Left lobe of liver (tissue), 2 donors: Measurements from ENCODE around the gene SIGMAR1. TPM values are rescaled to one million over a fixed set of nuclear protein-coding genes. Genes with fewer than 3 reads are reported as not detected.
A peak's percentile ranks its signal among the peaks of the same experiment; 100 is the strongest.
"Not testable (repeated sequence)": the region's sequence is repeated elsewhere in the genome, so short reads cannot be mapped to it uniquely, and the experiment has no call there.

Experiments
- ATAC-seq: fragments of 200-7000 bp; cut with Tn5 transposase; one replicate; pipeline ENCODE4 v1.9.1; 2020; ENCODE audit warnings: mild to moderate bottlenecking, moderate library complexity
- DNase-seq: peaks from one replicate; pipeline ENCODE4 v3.0.0-alpha.2; 2020; ENCODE audit warnings: low spot score
- total RNA-seq: library from RNA; stranded (reverse); gene quantifications from one replicate; pipeline ENCODE4 v1.2.1, GENCODE V29; 2021
- donor health status: DM: no; HTN: no; CAD: no; lungs with moderate emphysema.
- donor health status: DM: no; HTN: yes; CAD: no.

SIGMAR1 gene
- total RNA-seq, 1 donor from 2014 or later, result 139 TPM

DNA sequence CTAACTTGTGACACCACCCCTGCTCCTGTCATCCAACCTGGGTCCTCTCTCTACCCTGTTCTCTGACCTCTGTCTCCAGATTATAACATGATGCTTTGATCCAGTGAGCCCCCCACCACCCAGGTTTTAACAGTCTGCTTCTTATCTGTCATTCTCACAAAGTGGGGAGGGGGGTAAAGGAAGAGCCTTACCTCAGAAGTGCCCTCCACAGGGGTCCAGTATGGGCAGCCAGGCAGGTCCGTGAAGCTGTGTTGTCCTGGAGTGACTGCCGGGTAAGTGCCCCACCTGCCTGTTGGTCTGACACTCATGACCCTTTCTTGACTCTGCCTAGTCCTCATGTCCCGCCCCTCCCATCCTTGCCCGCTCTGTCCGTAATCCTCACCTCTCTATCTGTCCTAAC lies 17.8 kb upstream of the SIGMAR1 start:
- DNase-seq, result no peak
- no peak for ATAC-seq

- peak; percentile 70 for DNase-seq
These were observed 16.9 kb upstream of the SIGMAR1 start for GRCh38 chr9:34654323-34655051.

DNA sequence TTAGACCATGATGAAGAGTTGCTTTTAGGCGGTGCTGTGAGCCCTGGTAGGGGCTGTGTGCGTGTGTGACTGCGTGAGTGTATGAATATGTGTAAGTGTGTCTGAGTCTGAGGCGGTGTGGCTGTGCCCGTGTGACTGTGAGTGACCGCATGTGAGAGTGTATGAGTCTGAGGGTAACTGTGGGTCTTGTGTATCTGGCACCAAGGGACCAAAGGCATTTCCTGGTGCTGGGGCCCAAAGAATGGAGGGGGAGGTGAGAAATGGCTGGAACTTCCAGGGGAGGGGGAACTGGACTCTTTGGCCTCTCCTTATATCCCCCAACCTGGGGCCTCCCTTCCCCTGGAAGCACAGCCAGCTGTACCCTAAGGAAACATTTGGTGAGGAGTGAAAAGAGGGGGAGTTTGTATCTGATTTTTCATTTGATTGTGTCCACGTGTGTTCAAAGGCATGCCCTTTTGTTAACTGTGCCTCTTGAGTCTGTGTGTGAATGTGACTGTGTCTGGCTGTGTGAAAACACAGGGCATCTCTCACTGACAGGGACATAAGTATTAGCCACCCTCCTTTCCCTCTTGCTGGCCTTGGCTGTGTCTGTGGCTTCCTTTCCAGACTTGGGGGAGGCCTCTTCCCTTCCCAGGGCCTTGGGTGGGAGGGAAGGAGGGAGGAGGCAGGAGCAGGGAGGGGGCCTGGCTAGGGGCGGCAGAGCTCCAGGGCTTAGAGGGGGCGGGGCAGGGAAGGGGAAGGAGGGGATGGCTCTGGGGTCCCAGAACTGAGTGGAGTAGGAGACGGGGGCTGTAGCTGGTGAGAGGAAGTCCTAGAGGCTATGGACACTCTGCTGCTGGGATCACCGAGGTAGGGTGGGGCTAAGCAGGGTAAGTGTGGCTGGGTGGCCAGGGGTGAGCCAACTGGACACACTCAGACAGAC lies 15.8 kb upstream of the SIGMAR1 start:
- no peak for DNase-seq
- no peak for ATAC-seq

More at GRCh38 chr9:34654323-34655051, 16.9 kb upstream of the SIGMAR1 start:
- peak; percentile 20 for ATAC-seq

DNA sequence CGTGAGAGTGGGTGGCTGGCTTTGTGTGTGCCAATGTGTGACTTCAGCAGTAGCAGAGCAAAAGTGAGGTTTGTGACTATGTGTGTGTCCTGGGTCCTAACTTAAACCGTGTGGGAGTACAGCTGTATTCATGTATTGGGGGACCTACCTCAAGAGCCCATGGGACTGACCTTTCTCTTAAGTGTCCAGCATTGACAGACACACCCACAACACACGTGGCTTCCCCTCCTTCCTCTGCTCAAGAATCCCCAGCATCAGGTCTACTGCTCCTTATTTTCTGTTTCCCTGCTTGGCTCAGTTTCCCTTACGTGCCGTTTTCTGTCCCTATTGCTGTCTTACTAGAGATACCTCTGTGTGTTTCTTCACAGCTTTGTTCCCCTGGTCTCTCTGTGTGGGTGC lies 15.0 kb upstream of the SIGMAR1 start:
- DNase-seq (no peak), ATAC-seq (no peak)

GRCh38 chr9:34651876-34652601 lies 14.5 kb upstream of the SIGMAR1 start, which contains the start of gene IL11RA:
Gene IL11RA (plus strand): TSS chr9:34652185. CDS start chr9:34655218, 3,033 bp downstream.
- peak; percentile 98 for DNase-seq
- peak; percentile 82 for ATAC-seq

DNA sequence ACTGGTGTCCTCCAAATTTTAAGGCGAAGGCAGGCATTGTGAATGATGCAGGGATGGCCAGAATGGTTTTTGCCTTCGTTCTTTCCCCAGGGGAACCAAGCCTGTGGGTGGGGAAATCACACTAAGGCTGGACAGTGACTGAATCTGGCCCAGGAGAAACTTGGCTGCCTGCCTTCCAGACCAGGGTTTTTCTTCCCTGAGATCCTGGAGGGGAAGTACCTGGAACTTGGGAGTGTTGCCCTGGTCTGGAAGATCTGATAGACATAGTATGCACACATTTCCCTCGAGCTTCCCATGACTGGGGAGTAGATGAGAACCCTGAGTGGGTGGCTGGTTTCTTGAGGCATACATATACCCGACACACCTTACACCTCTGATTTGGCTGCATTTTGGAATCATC lies 13.7 kb upstream of the SIGMAR1 start:
- DNase-seq (peak; percentile 77), ATAC-seq (peak; percentile 22)

DNA sequence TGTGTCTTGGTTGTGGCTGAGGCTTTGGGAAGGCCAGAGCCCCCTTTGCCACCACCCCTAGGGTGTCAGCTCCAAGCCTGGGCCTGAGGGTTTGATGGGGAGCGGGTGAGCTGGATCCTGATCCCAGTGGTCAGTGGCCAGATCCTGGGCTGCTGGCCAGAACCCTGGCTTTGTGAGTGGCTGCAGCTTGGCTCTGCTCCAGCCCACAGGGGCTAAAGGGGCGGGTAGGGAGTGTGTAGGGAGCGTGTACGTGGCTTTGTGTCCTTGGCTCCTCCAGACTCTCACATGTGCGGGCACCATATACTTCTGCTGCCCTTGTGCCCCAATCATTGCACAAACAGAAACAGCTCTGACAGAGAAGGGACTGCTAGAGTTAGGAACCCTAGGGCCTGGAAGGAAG lies 13.2 kb upstream of the SIGMAR1 start:
- peak; percentile 0 for ATAC-seq
- DNase-seq, result peak; percentile 84

GRCh38 chr9:34648673-34649072 lies 11.1 kb upstream of the SIGMAR1 start:
- ATAC-seq (no peak), DNase-seq (no peak)

- DNase-seq (no peak), ATAC-seq (no peak)
These were observed 10.1 kb upstream of the SIGMAR1 start for GRCh38 chr9:34647651-34648050.

DNA sequence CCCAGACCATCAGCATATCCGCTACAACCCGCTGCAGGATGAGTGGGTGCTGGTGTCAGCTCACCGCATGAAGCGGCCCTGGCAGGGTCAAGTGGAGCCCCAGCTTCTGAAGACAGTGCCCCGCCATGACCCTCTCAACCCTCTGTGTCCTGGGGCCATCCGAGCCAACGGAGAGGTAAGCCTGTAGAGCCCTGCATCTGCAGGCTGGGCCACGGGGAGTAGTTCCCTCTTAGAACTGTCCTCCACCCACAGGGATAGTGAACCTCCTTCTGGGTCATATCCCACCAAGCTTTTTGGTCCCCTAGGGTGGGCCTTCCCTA lies 9.5 kb upstream of the SIGMAR1 start:
- no peak for ATAC-seq
- no peak for DNase-seq

DNA sequence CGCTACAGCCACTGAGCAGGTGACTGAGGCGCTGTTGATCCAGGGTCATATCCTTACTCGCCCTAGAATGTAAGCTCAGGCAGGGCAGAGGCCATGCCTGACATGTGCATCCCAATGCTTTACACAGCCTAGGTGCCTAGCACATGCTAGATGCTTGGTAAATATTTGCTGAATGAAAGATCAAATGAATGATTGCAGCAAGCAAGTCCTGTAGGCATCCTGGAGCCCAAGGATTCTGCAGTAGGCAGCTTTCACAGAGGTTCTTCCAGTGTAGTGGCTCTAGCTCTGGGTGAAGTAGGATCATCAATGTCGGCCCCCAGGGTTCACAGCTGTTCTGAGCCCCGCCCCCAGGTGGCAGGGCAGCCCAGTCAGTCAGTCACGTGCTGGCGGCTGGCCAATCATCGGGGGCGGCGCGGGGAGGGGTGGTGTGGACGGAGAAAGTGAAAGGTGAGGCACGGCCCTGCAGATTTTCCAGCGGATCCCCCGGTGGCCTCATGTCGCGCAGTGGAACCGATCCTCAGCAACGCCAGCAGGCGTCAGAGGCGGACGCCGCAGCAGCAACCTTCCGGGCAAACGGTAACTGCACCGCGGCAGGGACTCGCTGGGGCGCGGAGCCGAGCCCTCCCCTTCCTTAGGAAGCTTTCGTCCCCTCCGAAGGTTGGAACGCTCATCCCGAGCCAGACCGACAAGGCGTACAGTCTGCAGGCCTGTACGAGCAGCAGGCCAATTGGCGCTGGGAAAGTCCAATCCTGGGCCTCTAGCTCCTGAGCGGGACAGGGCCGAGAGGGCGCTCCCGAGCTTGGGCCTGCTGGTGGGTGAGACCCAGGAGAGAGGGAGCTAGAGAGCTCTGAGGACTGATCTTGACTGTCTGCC lies 8.9 kb upstream of the SIGMAR1 start, which contains the start of gene GALT:
Gene GALT (plus strand): TSS at position 465 of the 873 bp plus-strand sequence. CDS start 30 bp downstream, at position 495.
- DNase-seq (peak; percentile 98), ATAC-seq (peak; percentile 69)

DNA sequence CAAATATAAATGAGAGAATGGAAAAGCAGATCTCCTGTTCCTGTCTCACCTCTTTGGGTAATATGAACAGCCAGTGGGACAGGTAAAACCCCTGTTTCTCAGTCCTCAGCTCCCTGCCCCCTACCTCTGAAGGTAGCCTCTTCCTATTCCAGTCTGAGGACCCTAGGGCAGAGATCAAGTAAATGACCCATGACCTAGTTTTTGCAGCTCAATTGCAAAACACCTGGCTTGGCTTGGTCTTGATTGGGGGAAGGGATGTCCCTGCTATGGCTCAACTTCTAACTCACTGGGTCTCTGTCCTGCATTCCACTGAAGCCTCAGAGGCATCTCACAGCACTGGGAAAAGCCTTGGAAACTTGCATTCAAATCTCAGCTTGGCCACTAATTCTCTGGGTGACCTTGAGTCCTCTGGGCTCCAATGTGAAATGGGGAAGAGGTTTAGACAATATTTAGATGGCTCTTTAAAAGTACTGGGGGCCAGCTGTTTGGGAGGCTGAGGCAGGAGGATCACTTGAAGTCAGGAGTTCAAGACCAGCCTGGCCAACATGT lies 7.3 kb upstream of the SIGMAR1 start:
- peak; percentile 85 for DNase-seq
- ATAC-seq, result peak; percentile 53

DNA sequence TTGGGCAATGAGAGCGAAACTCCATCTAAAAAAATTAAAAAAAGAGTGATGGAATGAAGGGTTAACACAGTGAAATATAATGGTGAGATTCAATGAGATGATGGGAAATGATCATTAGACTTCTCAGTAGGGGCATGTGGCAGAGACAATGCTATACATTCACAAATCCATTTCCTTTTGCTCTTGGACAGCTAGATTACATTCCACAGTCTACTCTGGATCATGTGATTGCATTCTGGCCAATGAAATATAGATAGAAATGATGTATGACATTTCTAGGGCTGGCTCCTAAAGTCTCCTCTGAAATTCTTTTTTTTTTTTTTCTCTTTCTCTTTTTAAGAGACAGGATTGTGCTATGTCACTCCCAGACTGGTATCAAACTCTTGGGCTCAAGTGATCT lies 5.1 kb upstream of the SIGMAR1 start:
- no peak for ATAC-seq
- no peak for DNase-seq

- not testable (repeated sequence) for ATAC-seq, DNase-seq
These were observed 1.7 kb upstream of the SIGMAR1 start for GRCh38 chr9:34639322-34639721.

GRCh38 chr9:34638138-34638445 lies 505 bp upstream of the SIGMAR1 start:
- no peak for DNase-seq
- ATAC-seq, result no peak

DNA sequence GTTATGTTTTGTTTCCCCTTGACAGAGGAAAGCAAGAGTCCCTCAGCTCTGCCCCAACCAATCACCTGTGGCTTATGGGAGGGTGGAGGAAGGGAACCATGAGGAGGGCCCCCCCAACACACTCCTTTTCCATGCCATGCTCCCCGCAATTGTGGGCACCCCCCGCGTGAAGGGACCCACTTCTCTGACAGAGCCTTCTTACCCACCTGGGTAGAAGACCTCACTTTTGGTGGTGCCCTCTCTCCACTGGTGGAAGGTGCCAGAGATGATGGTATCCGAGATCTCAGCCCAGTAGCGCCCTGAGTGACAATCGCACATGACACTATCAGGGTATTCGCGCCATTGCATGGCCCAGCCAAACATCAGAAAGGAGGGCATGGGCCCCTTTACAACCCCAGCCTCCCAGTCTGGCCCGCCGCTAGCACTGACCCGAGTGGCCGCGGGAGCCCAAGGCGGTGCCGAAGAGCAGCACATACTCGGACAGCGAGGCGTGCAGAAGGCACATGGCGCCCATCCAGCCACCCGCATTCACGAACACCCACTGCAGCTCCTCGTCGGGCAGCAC lies 714 bp downstream of the SIGMAR1 start:
- peak; percentile 44 for ATAC-seq
- DNase-seq, result no peak

- ATAC-seq (no peak), DNase-seq (no peak)
These were observed 2.0 kb downstream of the SIGMAR1 start for GRCh38 chr9:34635556-34635955.

- DNase-seq (no peak), ATAC-seq (no peak)
These were observed 2.9 kb downstream of the SIGMAR1 start for GRCh38 chr9:34634551-34635248.
